H1 (cell line): Measurements from ENCODE around the gene FGD5. TPM values are rescaled to one million over a fixed set of nuclear protein-coding genes. Genes with fewer than 3 reads are reported as not detected.
A peak's percentile ranks its signal among the peaks of the same experiment; 100 is the strongest.

ENCODE experiments used
- CTCF ChIA-PET: fragments of 300-600 bp; sonication (Branson Sonifier 250); formaldehyde crosslinking; loops from one replicate; lab custom pipeline; 2021; ENCODE audit not compliant: partially characterized antibody; lab: Charles Lee
- POLR2A ChIA-PET: fragments of 300-600 bp; sonication (Branson Sonifier 250); formaldehyde crosslinking; loops from one replicate; lab custom pipeline; 2021; ENCODE audit warnings: inconsistent platforms; ENCODE audit not compliant: partially characterized antibody; lab: Charles Lee
- DNase-seq, 2 experiments: peaks; one replicate each; pipeline versions ENCODE4 v3.0.0 to v3.0.0-alpha.2; 2010 to 2022; ENCODE audit warnings: low spot score in 2 of 2, low read depth in 1 of 2, mixed read lengths in 1 of 2
- FAIRE-seq: peaks from 2 replicates; lab custom pipeline; 2011; peaks lifted over from hg19 to GRCh38; lab: Jason Lieb, UNC
- H2AFZ ChIP-seq: 2 replicates; pipeline ENCODE4 v1.8.1; 2012; ENCODE audit warnings: low read length, inconsistent platforms
- H2AK5ac ChIP-seq: 2 replicates; pipeline ENCODE4 v1.6.1; 2013; ENCODE audit warnings: low read depth, low read length
- H2BK120ac ChIP-seq: replicated peaks from 2 replicates; pipeline ENCODE3; 2013; ENCODE audit warnings: low read depth, low read length, inconsistent platforms
- H2BK12ac ChIP-seq: 2 replicates; pipeline ENCODE4 v1.6.1; 2013; ENCODE audit warnings: low read depth, low read length
- H2BK15ac ChIP-seq: 2 replicates; pipeline ENCODE4 v1.6.1; 2013; ENCODE audit warnings: low read length
- H2BK20ac ChIP-seq: 2 replicates; pipeline ENCODE4 v1.6.1; 2013; ENCODE audit warnings: low read length
- H2BK5ac ChIP-seq: 2 replicates; pipeline ENCODE4 v1.6.1; 2013; ENCODE audit warnings: low read depth, low read length
- H3K14ac ChIP-seq: 2 replicates; pipeline ENCODE4 v1.6.1; 2013; ENCODE audit warnings: inconsistent platforms; ENCODE audit not compliant: insufficient read length
- H3K18ac ChIP-seq: 2 replicates; pipeline ENCODE4 v1.6.1; 2013; ENCODE audit warnings: low read length; ENCODE audit errors: extremely low read depth
- H3K23ac ChIP-seq: 2 replicates; pipeline ENCODE4 v1.6.1; 2013; ENCODE audit warnings: inconsistent platforms; ENCODE audit not compliant: insufficient read length
- H3K23me2 ChIP-seq: 2 replicates; pipeline ENCODE4 v1.6.1; 2013; ENCODE audit warnings: low read depth, low read length
- H3K27ac ChIP-seq: 2 replicates; pipeline ENCODE4 v1.6.1; 2011; ENCODE audit warnings: low read depth, low read length, inconsistent platforms
- H3K27me3 ChIP-seq, 4 experiments: replicated peaks in 1 of 4; 1 replicate in 1 of 4; 2 replicates in 3 of 4; pipeline versions ENCODE4 v1.6.1 to v1.8.1; 2011 to 2013; ENCODE audit warnings: low read length in 3 of 4, mild to moderate bottlenecking in 3 of 4, inconsistent platforms in 2 of 4, mixed read lengths in 2 of 4, moderate library complexity in 1 of 4; ENCODE audit not compliant: control insufficient read depth in 3 of 4, insufficient read depth in 3 of 4; ENCODE audit errors: extremely low read depth in 1 of 4
- H3K36me3 ChIP-seq, 4 experiments: 2 replicates each; pipeline versions ENCODE4 v1.6.1 to v1.8.1; 2011 to 2013; ENCODE audit warnings: mild to moderate bottlenecking in 4 of 4, low read length in 3 of 4, moderate library complexity in 2 of 4, control low read depth in 1 of 4, inconsistent platforms in 1 of 4; ENCODE audit not compliant: insufficient read depth in 4 of 4, control insufficient read depth in 2 of 4
- H3K4ac ChIP-seq: replicated peaks from 2 replicates; pipeline ENCODE3; 2013; ENCODE audit warnings: low read length, low read depth, mixed read lengths, inconsistent platforms; ENCODE audit not compliant: insufficient read length
- H3K4me1 ChIP-seq, 4 experiments: replicated peaks in 1 of 4; 1 replicate in 1 of 4; 2 replicates in 3 of 4; pipeline versions ENCODE4 v1.6.1 to v1.8.1; 2011 to 2013; ENCODE audit warnings: low read length in 3 of 4, inconsistent platforms in 2 of 4, mixed read lengths in 1 of 4; ENCODE audit not compliant: insufficient read depth in 4 of 4, control insufficient read depth in 3 of 4
- H3K4me2 ChIP-seq, 2 experiments: 2 replicates each; pipeline versions ENCODE4 v1.6.1 to v1.8.1; 2011 to 2013; ENCODE audit warnings: low read depth in 2 of 2, low read length in 2 of 2, control low read depth in 1 of 2, inconsistent platforms in 1 of 2, mild to moderate bottlenecking in 1 of 2; ENCODE audit not compliant: insufficient read depth in 1 of 2
- H3K4me3 ChIP-seq, 4 experiments: fragments of 200-600, 300-600 bp in 1 of 4; sonication (generic), shearing (Covaris generic), sonication (Bioruptor Twin) in 1 of 4; 2 replicates each; pipeline versions ENCODE4 v1.5.1 to v1.8.1; 2011 to 2016; ENCODE audit warnings: low read length in 4 of 4, low read depth in 3 of 4, control low read depth in 2 of 4, inconsistent platforms in 2 of 4, mild to moderate bottlenecking in 2 of 4, mixed read lengths in 1 of 4, moderate library complexity in 1 of 4; ENCODE audit not compliant: insufficient read depth in 2 of 4; ENCODE audit errors: extremely low read depth in 1 of 4
- H3K56ac ChIP-seq: replicated peaks from 2 replicates; pipeline ENCODE3; 2013; ENCODE audit warnings: low read depth, mild to moderate bottlenecking, mixed read lengths, low read length, inconsistent platforms; ENCODE audit not compliant: insufficient read length
- H3K79me1 ChIP-seq: 2 replicates; pipeline ENCODE4 v1.6.1; 2013; ENCODE audit warnings: low read depth, low read length, control low read depth
- H3K79me2 ChIP-seq, 2 experiments: 2 replicates each; pipeline versions ENCODE4 v1.6.1 to v1.8.1; 2012 to 2013; ENCODE audit warnings: low read length in 2 of 2, mild to moderate bottlenecking in 2 of 2, inconsistent platforms in 1 of 2; ENCODE audit not compliant: insufficient read depth in 2 of 2, control insufficient read depth in 1 of 2
- H3K9ac ChIP-seq, 4 experiments: replicated peaks in 1 of 4; 1 replicate in 1 of 4; 2 replicates in 3 of 4; pipeline versions ENCODE4 v1.6.1 to v1.8.1; 2011 to 2013; ENCODE audit warnings: low read depth in 3 of 4, low read length in 3 of 4, control low read depth in 2 of 4, mild to moderate bottlenecking in 2 of 4, moderate library complexity in 2 of 4, inconsistent platforms in 1 of 4; ENCODE audit errors: extremely low read depth in 1 of 4
- H3K9me3 ChIP-seq, 2 experiments: 2 replicates each; pipeline versions ENCODE4 v1.6.1 to v1.8.1; 2012 to 2013; ENCODE audit warnings: mild to moderate bottlenecking in 2 of 2, moderate library complexity in 2 of 2, control low read depth in 1 of 2, inconsistent platforms in 1 of 2, low read depth in 1 of 2, low read length in 1 of 2, mixed read lengths in 1 of 2; ENCODE audit not compliant: insufficient read depth in 2 of 2
- H4K20me1 ChIP-seq, 2 experiments: replicated peaks in 1 of 2; 2 replicates each; pipeline versions ENCODE3 to v1.8.1; 2011 to 2013; ENCODE audit warnings: inconsistent platforms in 2 of 2, low read length in 2 of 2, mild to moderate bottlenecking in 1 of 2; ENCODE audit not compliant: insufficient read depth in 2 of 2, control insufficient read depth in 1 of 2
- H4K5ac ChIP-seq: 2 replicates; pipeline ENCODE4 v1.6.1; 2013; ENCODE audit warnings: low read length, low read depth, mixed read lengths, inconsistent platforms; ENCODE audit not compliant: insufficient read length
- H4K8ac ChIP-seq: 2 replicates; pipeline ENCODE4 v1.8.0; 2013; ENCODE audit warnings: mild to moderate bottlenecking, moderate library complexity, low read length, inconsistent platforms; ENCODE audit not compliant: insufficient read depth; ENCODE audit errors: extremely low read depth
- H4K91ac ChIP-seq: replicated peaks from 2 replicates; pipeline ENCODE3; 2013; ENCODE audit warnings: low read length, mixed read lengths, inconsistent platforms; ENCODE audit not compliant: insufficient read length
- CTCF ChIP-seq, 3 experiments: IDR thresholded peaks; 1 replicate in 2 of 3; 2 replicates in 1 of 3; pipeline versions ENCODE4 v1.5.1 to v1.6.1; 2011; ENCODE audit warnings: low read length in 3 of 3, mild to moderate bottlenecking in 3 of 3, inconsistent platforms in 2 of 3, low read depth in 1 of 3, moderate library complexity in 1 of 3; ENCODE audit not compliant: insufficient read depth in 1 of 3; ENCODE audit errors: control extremely low read depth in 1 of 3
- MAX ChIP-seq: IDR thresholded peaks from 2 replicates; pipeline ENCODE4 v1.6.1; 2012; ENCODE audit warnings: inconsistent platforms
- RAD21 ChIP-seq, 2 experiments: IDR thresholded peaks in 1 of 2; conservative IDR thresholded peaks in 1 of 2; 2 replicates each; pipeline ENCODE4 v1.6.1; 2011; ENCODE audit warnings: low read depth in 2 of 2, low read length in 2 of 2, improper control_type of control experiment in 1 of 2, inconsistent platforms in 1 of 2, mild to moderate bottlenecking in 1 of 2, moderate library complexity in 1 of 2
- RBBP5 ChIP-seq: IDR thresholded peaks from 2 replicates; pipeline ENCODE4 v1.7.1; 2012; ENCODE audit warnings: low read depth, mild to moderate bottlenecking, inconsistent platforms, low read length, moderate library complexity, borderline replicate concordance
- TAF1 ChIP-seq: IDR thresholded peaks from 2 replicates; pipeline ENCODE4 v1.6.1; 2011; ENCODE audit warnings: mild to moderate bottlenecking, low read depth, low read length
- WGBS, 2 experiments: shearing (Covaris generic) in 1 of 2; methylation state at CpG; one replicate each; pipeline versions ENCODE4 v1.1.6 to v1.1.7; 2013 to 2015; ENCODE audit warnings: low lambda C conversion rate in 2 of 2, mixed read lengths in 2 of 2, inconsistent platforms in 1 of 2, low coverage in 1 of 2, missing lambda C conversion rate in 1 of 2; ENCODE audit not compliant: insufficient replicate concordance in 2 of 2, insufficient coverage in 1 of 2, insufficient read length in 1 of 2; ENCODE audit errors: extremely low coverage in 1 of 2, missing lambda C conversion rate in 1 of 2; 5-methylcytosine and 5-hydroxymethylcytosine counted together
- polyA plus RNA-seq, 7 experiments: library from polyadenylated mRNA; depleted of rRNA in 3 of 7; stranded (reverse) in 5 of 7; unstranded in 2 of 7; fragments of >200 nt in 5 of 7; fragments of 200-250 nt in 2 of 7; gene quantifications; 1 replicate in 5 of 7; 2 replicates in 1 of 7; 4 replicates in 1 of 7; pipeline versions ENCODE4 v1.2.1 to v1.2.3, GENCODE V29; 2011 to 2013; ENCODE audit warnings: missing spikeins in 2 of 7, mixed read lengths in 2 of 7
- total RNA-seq: library from RNA; stranded (reverse); fragmentation: NEBNext Ultra II Directional; extraction: Animal tissue kit (Norgen Biotek cat#: 25700); gene quantifications from 2 replicates; pipeline ENCODE4 v1.2.1, GENCODE V29; 2021

The FGD5 gene
- total and polyA plus RNA-seq, 2 of the 8 experiments (the other 6 are each of a cell fraction or from before 2014, with no cell fraction given) = 4.7 to 14.3 TPM

GRCh38 chr3:14774431-14774830, 44.3 kb upstream of the FGD5 start:
- no peak overlapping the region for H2AK5ac ChIP-seq
- H4K91ac ChIP-seq = peak overlapping the region; percentile 38
- peak overlapping the region; percentile 34 for H4K5ac ChIP-seq
- 78% methylated on average over 12 of the region's 12 CpGs; no CpG with 5 or more reads in 1 of the 2 experiments for WGBS, 2 experiments
- peak overlapping the region; percentile 85; the same call in 1 of the 2 replicates for H2BK12ac ChIP-seq
- peak in 1 of 2 experiments; percentile 56 for DNase-seq
- no peaks in the 10 kb centered on the region for H3K9me3 ChIP-seq
- H3K18ac ChIP-seq = no peak overlapping the region; the same call in 1 of the 2 replicates
- no peak overlapping the region for H3K23ac ChIP-seq
- no peak overlapping the region; the same call in 1 of the 2 replicates for H3K27ac ChIP-seq
- H3K36me3 ChIP-seq = no peaks in the 10 kb centered on the region
- no peak for TF ChIP-seq TAF1
- TF ChIP-seq CTCF (IDR thresholded peaks at IDR 0.05; ENCODE audit: control extremely low read depth in 1 of 3, insufficient read depth in 1 of 3, low read depth in 1 of 3, low read length in 3 of 3) = peak; percentile 10 to 43 (median 27); a peak in 3 of 4 replicates
- TF ChIP-seq MAX = peak; percentile 42
- TF ChIP-seq RBBP5 = no peak
- peak; percentile 20 to 33; a peak in 3 of 4 replicates for TF ChIP-seq RAD21 (IDR thresholded peaks at IDR 0.05 in 1 of 2, conservative IDR thresholded peaks at IDR 0.05 in 1 of 2; ENCODE audit: low read depth in 2 of 2, low read length in 2 of 2)
- H3K4me3 ChIP-seq = no peak overlapping the region
- ChIA-PET CTCF (interaction anchor here (0.6 to 2.9 kb wide), 13 partner anchors 9 to 306 kb away, joined by 3 to 18 read pairs (median 4); partner anchors contain the start of gene C3orf20), POLR2A (interaction anchor here (0.6 to 0.9 kb wide), 2 partner anchors 9 to 119 kb away, joined by 3 read pairs; no protein-coding TSS in a partner anchor)
- H3K23me2 ChIP-seq = no peaks in the 10 kb centered on the region
- no peaks in the 10 kb centered on the region for H3K79me2 ChIP-seq
- H2BK5ac ChIP-seq = no peak overlapping the region
- peaks cover 3 to 18% (median 14%) of the 10 kb centered on the region in 4 experiments for H3K4me1 ChIP-seq
- H3K9ac ChIP-seq = no peak overlapping the region
- H3K27me3 ChIP-seq = no peaks in the 10 kb centered on the region
- no peak overlapping the region for H3K56ac ChIP-seq
- H4K8ac ChIP-seq = no peak overlapping the region; the same call in 1 of the 2 replicates
- H2BK15ac ChIP-seq = peak overlapping the region; percentile 65; the same call in 1 of the 2 replicates
- 0 out of 2 replicates have a peak overlapping the region, but pooled peaks have one; percentile 61 for H2BK20ac ChIP-seq
- no peak overlapping the region for H3K14ac ChIP-seq
- no peak overlapping the region for H2BK120ac ChIP-seq
- FAIRE-seq = no peak
- H2AFZ ChIP-seq = peak overlapping the region; percentile 15; the same call in 1 of the 2 replicates
- no peak overlapping the region for H3K4me2 ChIP-seq
- no peak overlapping the region for H3K4ac ChIP-seq
- no peaks in the 10 kb centered on the region for H3K79me1 ChIP-seq
- no peaks in the 10 kb centered on the region for H4K20me1 ChIP-seq
